Activated naive CD4-positive, alpha-beta T cell treated with anti-CD3 and anti-CD28 coated beads, Interleukin-2, amount 50 U/mL, for 72 hours (primary cell): ENCODE data around the gene ESD. TPM values are rescaled to one million over a fixed set of nuclear protein-coding genes. Genes with fewer than 3 reads are reported as not detected.
"Not testable (repeated sequence)": the region's sequence is repeated elsewhere in the genome, so short reads cannot be mapped to it uniquely, and the experiment has no call there.

ENCODE experiments used
- ATAC-seq, 2 donors: fragments of 150-1000 bp; cut with Tn5 transposase; 2 replicates each; pipeline ENCODE4 v1.10.0; 2021; ENCODE audit warnings: mild to moderate bottlenecking in 2 of 2, moderate library complexity in 2 of 2
- DNase-seq, 2 donors: peaks; one replicate each; pipeline ENCODE4 v3.0.0; 2021 to 2022; ENCODE audit warnings: low spot score in 2 of 2
- H3K27ac Mint-ChIP-seq, 2 donors: one replicate each; pipeline ENCODE4 v1.8.0; 2022; ENCODE audit warnings: mild to moderate bottlenecking in 2 of 2, mixed read lengths in 2 of 2
- H3K36me3 Mint-ChIP-seq, 2 donors: one replicate each; pipeline ENCODE4 v1.8.0; 2022; ENCODE audit warnings: mixed read lengths in 2 of 2
- H3K9me3 Mint-ChIP-seq, 2 donors: one replicate each; pipeline ENCODE4 v1.8.0; 2022; ENCODE audit warnings: mixed read lengths in 2 of 2
- total RNA-seq, 2 donors: library from RNA; stranded (reverse); gene quantifications; one replicate each; pipeline ENCODE4 v1.2.3, GENCODE V29; 2022

Gene ESD, protein sequence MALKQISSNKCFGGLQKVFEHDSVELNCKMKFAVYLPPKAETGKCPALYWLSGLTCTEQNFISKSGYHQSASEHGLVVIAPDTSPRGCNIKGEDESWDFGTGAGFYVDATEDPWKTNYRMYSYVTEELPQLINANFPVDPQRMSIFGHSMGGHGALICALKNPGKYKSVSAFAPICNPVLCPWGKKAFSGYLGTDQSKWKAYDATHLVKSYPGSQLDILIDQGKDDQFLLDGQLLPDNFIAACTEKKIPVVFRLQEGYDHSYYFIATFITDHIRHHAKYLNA
- total RNA-seq: 100 to 1,000 TPM; 113 to 137 TPM

DNA sequence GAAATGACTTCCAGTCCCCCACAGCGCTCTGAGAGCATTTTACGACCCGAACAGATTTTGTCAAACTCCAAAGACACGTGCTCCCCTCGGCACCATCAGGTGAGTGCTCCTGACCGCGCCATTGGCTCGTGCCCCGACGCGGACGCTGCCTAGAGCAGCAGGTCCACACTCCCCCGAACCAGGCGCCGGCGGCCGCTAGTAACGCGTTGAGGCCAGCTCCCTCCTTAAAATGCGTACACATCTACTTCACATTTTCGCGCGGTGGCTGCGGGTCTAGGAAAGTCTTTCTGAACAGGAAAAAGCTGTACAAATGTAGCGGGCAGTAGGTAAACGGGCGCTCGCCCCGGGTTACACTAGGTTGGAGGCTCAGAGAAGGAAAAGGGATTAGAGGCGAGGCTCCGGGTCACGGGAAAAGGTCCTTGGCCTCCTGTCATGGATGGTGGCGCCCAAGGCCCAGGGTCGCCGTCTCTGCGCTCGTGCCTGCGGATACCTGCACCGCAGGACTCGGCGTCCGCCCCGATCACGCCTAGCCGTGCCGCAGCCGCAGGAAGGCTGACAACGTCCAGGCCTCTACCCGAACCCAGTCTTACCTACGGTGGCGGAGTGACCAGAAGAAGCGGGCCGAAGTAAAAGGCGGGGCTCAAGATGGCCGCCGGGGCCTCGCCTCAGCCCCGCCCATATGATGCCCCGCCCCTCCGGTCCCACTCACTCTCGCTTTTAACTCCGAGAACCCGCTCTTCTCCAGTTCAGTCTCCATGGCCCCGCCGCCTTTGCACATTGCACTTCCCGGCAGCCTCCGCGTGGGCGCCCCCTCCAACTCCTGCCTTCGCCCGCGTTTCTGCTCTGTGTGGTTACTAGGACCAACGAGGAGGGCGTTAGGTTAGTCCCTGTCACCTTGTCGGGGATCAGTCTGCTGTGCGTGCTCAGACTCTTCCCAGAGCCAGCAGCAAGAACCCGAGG, at the start of gene ESD:
TSS of gene ESD (minus strand) at position 647 of the 960 bp plus-strand sequence. CDS start 5,748 bp downstream, outside the sequence.
- ATAC-seq: peak; percentile 92 to 94
- Mint-ChIP-seq H3K9me3 (no peaks in the 10 kb centered on the region), H3K36me3 (peaks cover 14 to 20% of the 10 kb centered on the region in 2 donors), H3K27ac (peak within 1 kb of the TSS; percentile 95 to 99)
- peak; percentile 89 to 92 for DNase-seq

DNA sequence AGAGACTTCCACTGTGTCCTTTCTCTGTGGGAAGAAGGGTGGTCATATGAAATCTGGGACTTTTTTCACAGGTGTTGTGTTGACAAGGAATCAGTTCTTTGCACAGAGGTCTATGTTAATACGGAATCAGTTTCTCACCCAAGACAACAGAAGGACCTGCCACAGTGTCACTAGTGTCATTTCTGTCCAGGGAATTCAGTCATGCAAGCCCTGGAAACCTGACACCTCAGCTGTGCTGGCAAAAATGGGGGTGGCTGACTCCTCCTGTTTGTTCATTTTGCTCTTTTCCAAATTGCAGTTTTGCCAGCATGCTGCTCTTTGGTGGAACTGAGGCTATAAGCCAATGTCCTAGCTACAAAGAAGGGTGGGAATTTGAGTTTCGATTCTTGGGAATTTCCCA, 49.8 kb upstream of the ESD start:
- Mint-ChIP-seq H3K27ac (no peak overlapping the region), H3K9me3 (no peaks in the 10 kb centered on the region), H3K36me3 (no peaks in the 10 kb centered on the region)
- DNase-seq (no peak), ATAC-seq (no peak)

DNA sequence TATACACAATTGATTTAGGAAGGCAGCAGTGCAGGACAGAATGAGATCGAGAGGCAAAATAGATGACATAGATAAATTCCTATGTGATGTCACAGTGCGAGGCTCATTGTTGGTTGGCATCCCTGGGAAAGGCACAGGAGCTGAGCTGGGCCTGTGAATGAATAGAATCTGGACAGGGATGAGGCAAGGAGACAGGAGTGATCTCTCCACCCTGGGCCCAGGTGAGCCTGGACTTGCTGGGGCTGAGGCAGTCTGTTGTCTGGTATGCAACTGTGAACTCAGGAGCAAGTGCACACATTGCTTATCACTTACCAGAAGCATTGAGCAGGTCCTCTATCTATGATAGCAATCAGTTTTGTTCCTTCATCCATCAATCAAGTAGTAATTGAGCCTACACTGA, 48.2 kb upstream of the ESD start:
- H3K9me3 Mint-ChIP-seq: no peaks in the 10 kb centered on the region
- no peak for ATAC-seq
- no peak overlapping the region for H3K27ac Mint-ChIP-seq
- no peak for DNase-seq
- no peaks in the 10 kb centered on the region for H3K36me3 Mint-ChIP-seq

DNA sequence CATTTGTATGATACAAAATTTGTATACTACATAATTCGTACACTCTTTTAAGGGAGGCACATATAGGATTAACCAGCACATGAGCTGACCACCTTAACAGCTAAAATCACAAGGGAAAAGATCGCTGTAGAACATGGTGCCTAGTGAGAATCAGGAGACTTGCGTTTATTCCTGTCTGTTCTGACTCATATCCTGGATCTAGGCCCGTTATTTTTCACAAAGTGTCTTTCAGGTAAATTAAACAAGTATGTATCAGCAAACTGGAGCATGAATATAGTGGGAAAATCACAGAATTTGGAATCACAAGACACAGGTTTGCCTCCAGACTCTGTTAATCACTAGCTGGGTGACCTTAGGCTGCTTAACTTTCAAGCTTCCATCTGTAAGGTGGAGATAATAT, 47.5 kb upstream of the ESD start:
- no peak overlapping the region for H3K27ac Mint-ChIP-seq
- H3K9me3 Mint-ChIP-seq: no peaks in the 10 kb centered on the region
- no peak for ATAC-seq
- no peak for DNase-seq
- H3K36me3 Mint-ChIP-seq: no peaks in the 10 kb centered on the region

DNA sequence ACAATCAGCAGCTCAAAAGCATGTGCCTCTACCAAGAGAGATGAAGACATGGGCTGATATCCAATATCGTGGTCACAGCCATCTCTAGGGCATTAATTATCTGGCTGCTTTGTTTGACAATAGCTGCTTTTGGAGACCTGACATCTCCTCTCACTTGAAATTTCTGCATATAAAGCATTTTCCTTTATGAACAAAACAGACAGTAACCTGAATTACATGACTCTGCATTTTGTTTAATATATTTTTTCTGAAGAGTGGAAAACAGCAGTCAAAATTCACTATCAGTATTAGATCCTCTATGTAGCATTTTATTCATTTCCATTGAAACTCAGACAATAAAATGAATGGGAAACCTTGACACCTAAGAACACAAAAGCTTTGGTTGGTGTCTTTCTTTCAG, 42.4 kb upstream of the ESD start:
- no peaks in the 10 kb centered on the region for H3K36me3 Mint-ChIP-seq
- ATAC-seq (no peak), DNase-seq (no peak)
- H3K9me3 Mint-ChIP-seq: no peaks in the 10 kb centered on the region
- H3K27ac Mint-ChIP-seq: no peak overlapping the region

DNA sequence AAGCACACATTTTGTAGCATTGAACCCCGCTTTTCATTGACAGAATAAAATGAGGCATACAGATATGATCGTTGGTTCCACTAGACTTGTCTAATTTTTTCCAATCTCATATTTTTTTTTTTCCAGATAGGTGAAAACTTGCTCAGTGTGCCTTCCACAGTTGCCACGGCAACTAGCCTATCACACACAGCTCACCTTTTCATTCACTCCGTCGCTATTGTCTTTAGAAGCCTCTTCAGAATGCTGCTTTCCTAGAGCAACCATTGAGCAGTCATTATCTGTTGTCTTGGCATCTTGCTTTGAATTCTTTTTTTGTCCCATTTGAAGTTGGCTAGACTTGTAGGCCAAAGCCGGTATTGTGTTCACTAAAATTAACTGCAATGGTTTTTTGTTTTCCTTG, 37.7 kb upstream of the ESD start:
- Mint-ChIP-seq H3K36me3 (no peaks in the 10 kb centered on the region), H3K27ac (no peak overlapping the region), H3K9me3 (no peaks in the 10 kb centered on the region)
- ATAC-seq (no peak), DNase-seq (no peak)

DNA sequence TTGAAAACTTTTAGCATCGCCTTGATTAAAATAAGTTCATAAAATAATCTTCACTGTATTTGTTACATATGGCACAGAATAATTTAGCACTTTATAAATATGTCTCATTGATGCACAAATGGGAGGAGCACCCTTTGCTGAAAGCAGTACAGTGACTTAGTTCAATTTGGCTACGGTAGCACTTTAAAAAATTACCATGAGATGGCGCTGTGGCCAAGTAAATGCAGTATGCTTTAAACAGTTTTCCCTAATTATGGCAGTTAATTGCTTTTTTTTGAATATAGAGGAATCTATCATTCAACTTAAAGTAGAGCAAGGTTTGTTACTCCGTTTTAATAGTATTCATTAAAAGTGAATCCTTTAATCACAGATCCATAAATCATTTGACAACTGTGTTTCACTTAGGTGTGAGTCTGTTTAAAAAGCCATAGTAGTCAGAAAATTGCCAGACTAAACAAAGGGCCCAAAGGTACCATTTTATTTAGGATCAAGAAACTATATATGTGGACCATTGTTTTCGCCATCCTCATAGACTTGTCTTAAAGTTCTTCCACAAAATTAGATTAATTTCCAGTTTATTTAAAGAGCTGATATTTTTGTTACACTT, 34.7 kb upstream of the ESD start:
- DNase-seq (peak in 1 of 2 donors; percentile 57), ATAC-seq (no peak)
- Mint-ChIP-seq H3K27ac (no peak overlapping the region), H3K9me3 (no peaks in the 10 kb centered on the region), H3K36me3 (no peaks in the 10 kb centered on the region)

DNA sequence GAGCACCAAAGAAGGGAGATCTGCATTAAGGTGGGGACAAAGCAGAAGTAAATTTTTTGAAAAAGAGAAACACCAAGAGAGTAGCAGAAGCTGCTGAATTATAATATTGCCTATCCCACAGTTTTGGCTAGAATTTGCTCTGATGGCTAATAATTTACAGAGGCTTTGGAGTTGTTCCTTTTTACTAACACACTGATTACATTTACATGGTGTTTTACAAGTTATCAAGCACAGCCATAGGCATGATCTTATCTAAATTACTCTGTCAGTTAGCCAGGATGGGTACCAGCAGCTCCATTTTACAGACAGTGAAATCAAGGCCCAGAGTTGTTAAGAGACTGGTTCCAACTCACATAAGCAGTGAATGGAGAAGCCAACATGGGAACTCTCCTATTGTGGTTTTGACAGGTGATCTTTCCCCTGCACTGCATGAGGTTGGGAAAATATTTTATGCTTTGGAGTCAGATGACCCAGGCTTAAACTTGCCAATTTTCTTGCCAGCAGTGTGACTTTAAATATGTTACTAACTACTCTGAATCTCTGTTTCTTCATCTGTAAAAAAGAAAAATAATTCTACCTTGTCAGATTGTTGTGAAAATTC, 33.5 kb upstream of the ESD start:
- DNase-seq: no peak
- Mint-ChIP-seq H3K27ac (no peak overlapping the region), H3K9me3 (no peaks in the 10 kb centered on the region), H3K36me3 (no peaks in the 10 kb centered on the region)
- no peak for ATAC-seq

DNA sequence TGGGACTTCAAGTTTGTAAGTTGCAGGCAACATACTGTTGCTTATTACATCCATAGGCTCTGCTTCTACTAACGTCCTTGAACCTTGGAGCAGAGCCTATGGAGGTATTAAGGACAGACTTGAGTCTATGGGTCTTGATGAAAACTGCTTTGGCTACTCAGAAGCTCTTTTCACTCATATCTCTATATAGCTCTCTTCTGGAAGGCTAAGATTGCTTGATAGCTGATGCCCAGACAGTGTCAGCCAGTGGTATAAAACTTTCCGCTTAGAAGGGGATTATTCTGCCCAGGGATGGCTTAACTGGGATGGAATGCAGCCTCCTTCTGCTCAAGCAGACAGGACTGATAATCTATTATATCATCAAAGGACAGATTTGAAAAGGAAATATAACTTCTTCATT, 25.6 kb upstream of the ESD start:
- Mint-ChIP-seq H3K27ac (no peak overlapping the region), H3K36me3 (no peaks in the 10 kb centered on the region), H3K9me3 (no peaks in the 10 kb centered on the region)
- ATAC-seq (no peak), DNase-seq (no peak)

DNA sequence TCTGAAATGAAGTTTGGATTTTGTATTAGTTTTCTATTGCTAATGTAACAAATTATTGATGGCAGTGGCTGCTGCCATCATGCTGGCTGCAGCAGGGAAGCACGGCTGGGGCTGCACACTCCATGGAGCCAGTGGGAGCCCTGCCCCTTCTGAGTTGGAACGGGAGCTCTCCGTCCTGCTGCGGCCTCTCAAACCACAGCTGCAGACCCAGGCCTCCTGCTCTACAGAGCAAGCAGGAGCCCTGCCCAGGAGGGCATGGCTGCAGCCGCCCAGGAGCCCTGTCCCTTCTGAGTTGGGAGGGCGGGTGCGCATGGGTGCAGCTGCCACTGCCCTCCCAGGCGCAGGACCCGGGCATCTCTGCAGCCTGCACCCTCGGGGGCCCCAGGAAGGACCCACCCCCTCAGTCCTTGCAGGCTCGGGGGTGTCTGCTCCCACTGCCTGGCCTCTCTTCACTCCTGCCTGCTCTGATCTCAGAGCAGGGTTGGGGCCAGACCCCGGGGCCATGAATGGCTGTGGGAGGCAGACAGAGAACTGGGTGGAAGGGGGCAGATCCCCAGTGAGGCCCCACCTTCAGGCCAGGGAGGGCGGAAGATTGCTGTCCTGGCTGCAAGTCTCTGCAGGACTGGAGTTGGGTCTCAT, 21.0 kb upstream of the ESD start:
- H3K9me3 Mint-ChIP-seq: peaks cover 2% of the 10 kb centered on the region in 2 donors
- DNase-seq (no peak), ATAC-seq (no peak)
- H3K27ac Mint-ChIP-seq: no peak overlapping the region
- H3K36me3 Mint-ChIP-seq: peaks cover 3 to 7% of the 10 kb centered on the region in 2 donors

DNA sequence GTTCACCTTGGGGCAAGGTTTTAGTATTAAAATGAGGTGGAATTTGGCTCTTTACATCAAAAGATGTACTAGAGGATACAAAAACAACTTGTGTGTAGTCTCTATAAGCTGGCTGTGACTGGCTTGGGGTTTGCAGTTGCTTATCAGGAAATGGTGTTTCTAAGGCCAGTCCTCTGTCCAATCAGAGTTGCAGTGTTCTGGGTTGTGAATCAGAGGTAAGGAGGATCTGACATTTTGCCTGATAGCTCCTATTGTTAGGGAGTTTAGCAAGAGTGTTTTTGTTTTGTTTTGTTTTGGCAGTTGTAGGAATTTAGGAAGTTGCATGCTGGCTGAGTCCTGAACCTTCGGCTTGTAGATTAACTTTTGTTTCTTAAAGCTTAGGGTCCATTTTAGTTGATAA, 20.1 kb upstream of the ESD start:
- ATAC-seq (no peak), DNase-seq (no peak)
- H3K36me3 Mint-ChIP-seq: peaks cover 11 to 16% of the 10 kb centered on the region in 2 donors
- H3K9me3 Mint-ChIP-seq: peaks cover 9 to 11% of the 10 kb centered on the region in 2 donors
- no peak overlapping the region for H3K27ac Mint-ChIP-seq

DNA sequence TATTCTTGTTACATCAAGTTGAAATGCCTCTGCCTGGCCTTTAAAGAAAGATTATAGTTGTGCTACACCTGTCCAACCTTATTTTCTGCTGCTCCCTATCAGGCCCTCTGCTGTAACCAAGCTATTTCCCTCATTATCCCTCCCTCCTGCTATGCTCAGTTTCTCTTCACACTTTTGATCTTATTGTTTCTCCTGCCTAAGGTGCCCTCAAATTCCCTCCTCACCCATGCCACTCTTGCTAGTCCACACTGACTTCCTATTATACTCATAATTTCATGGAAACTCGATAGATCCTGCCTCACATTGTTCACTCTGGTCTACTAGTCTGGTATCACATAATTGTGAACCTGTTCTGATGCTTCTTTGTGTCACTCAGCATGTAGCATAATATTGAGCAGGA, 19.4 kb upstream of the ESD start:
- DNase-seq (no peak), ATAC-seq (no peak)
- H3K9me3 Mint-ChIP-seq: peaks cover 11 to 13% of the 10 kb centered on the region in 2 donors
- H3K36me3 Mint-ChIP-seq: peaks cover 14 to 22% of the 10 kb centered on the region in 2 donors
- no peak overlapping the region for H3K27ac Mint-ChIP-seq

DNA sequence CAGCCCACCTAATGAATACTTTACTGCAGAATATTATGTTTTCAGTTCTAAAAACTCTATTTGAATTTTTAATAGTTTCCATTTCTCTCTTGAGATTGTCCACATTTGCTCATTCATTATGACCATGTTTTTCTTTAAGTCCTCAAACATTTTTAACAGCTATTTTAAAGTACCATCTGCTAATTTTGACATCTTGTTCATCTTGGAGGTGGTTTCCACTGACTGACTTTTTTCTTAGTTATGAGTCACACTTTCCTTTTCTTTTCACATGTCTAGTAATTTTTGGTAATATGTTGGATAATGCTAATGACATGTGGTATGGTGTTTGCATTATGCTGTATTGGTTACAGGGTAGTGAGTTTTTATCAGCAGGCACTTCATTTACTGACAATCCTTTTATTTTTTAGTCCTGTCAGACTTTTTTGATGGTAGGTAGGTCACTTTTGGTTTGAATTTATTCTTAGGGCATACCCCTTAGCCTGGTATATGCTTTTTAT, 15.4 kb upstream of the ESD start:
- peak overlapping the region in 1 of 2 donors; percentile 58 for H3K27ac Mint-ChIP-seq
- H3K9me3 Mint-ChIP-seq: peaks cover 11 to 13% of the 10 kb centered on the region in 2 donors
- no peak for ATAC-seq
- DNase-seq: no peak
- H3K36me3 Mint-ChIP-seq: peaks cover 14 to 22% of the 10 kb centered on the region in 2 donors

DNA sequence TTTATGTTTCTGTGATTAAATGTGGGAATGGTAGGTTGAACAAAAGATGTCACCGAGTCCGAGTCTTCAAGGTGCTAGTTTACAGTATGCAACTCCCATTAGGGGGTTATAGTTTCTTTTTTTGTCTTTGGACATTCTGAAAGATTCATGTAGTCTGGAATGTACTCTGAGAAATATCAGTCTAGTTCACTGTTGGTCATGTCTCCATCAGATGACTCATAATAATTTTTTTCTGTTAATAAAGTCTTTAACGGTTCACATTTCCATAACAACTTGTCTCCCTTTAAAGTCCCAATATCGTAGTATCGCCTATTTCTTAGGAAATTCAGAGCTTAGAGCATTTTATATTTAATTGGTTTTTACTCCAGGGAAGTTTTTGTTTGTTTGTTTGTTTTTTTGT, 13.5 kb upstream of the ESD start:
- no peak overlapping the region for H3K27ac Mint-ChIP-seq
- no peak for ATAC-seq

DNA sequence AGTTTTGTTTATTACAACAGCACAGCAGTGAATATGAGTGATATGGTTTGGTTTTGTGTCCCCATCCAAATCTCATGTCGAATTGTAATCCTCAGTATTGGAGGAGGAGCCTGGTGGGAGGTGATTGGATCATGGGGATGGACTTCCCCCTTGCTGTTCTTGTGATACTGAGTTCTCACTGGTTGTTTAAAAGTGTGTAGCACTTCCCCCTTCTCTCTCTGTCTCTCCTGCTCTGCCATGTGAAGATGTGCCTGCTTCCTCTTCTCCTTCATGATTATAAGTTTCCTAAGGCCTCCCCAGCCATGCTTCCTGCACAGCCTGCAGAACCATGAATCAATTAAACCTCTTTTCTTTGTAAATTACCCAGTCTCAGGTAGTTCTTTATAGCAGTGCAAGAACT, 8.0 kb upstream of the ESD start:
- not testable (repeated sequence) for DNase-seq, ATAC-seq, H3K36me3 Mint-ChIP-seq

More for the DNA sequence above, 13.5 kb upstream of the ESD start:
- no peak for DNase-seq
- Mint-ChIP-seq H3K9me3 (peaks cover 11 to 13% of the 10 kb centered on the region in 2 donors), H3K36me3 (peaks cover 14 to 22% of the 10 kb centered on the region in 2 donors)

DNA sequence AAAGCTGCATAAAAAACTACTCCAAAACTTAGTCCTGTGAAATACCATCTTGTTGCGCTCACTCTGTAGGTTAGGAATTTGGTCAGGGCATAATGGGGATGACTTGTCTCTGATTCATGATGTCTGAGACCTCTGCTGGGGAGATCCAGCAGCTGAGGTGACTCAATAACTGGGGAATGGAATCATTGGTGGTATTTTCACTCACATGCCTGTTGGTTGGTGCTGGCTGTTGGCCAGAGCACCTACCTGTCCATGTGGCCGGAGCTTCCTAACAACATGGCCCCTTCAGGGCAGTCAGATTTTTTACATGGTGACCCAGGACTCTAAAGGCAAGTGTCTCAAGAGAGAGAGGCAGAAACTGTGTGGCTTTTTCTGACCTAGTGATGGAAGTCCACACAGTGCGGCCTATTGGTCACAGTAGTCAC, 7.4 kb upstream of the ESD start:
- H3K27ac Mint-ChIP-seq: no peak overlapping the region
- no peaks in the 10 kb centered on the region for H3K9me3 Mint-ChIP-seq
- ATAC-seq (peak in 1 of 2 donors; percentile 89), DNase-seq (no peak)
- no peaks in the 10 kb centered on the region for H3K36me3 Mint-ChIP-seq

More for the DNA sequence above, 8.0 kb upstream of the ESD start:
- H3K9me3 Mint-ChIP-seq, H3K27ac Mint-ChIP-seq: not testable (repeated sequence)
